HL-60 (cell line): ENCODE data around the gene ADCY5.

Source experiments
- DNase-seq, 2 experiments: peaks; one replicate each; pipeline ENCODE4 v3.0.0-alpha.2; 2010 to 2020; ENCODE audit warnings: low read depth in 1 of 2, low spot score in 1 of 2
- H3K27ac ChIP-seq: fragments of 250-450 bp; sonication (Bioruptor Pico); replicated peaks from 2 replicates; pipeline ENCODE4 v1.5.1; 2020; ENCODE audit warnings: mild to moderate bottlenecking, moderate library complexity
- H3K27me3 ChIP-seq: fragments of 250-450 bp; sonication (Bioruptor Pico); 2 replicates; pipeline ENCODE4 v1.5.1; 2021; ENCODE audit warnings: mild to moderate bottlenecking, moderate library complexity; ENCODE audit not compliant: insufficient read depth, poor library complexity, severe bottlenecking
- H3K4me3 ChIP-seq: replicated peaks from 2 replicates; pipeline ENCODE4 v1.5.1; 2011; ENCODE audit warnings: mild to moderate bottlenecking, control low read depth, low read length; ENCODE audit not compliant: insufficient read depth
- GABPA ChIP-seq: IDR thresholded peaks from 2 replicates; pipeline ENCODE4 v1.6.1; 2012; ENCODE audit warnings: low read depth
- POLR2AphosphoS5 ChIP-seq: IDR thresholded peaks from 2 replicates; pipeline ENCODE4 v1.6.1; 2012; ENCODE audit warnings: low read depth
- SPI1 ChIP-seq: IDR thresholded peaks from 2 replicates; pipeline ENCODE4 v1.6.1; 2012; ENCODE audit warnings: low read depth, mild to moderate bottlenecking, borderline replicate concordance
- TF ChIP-seq, protein P1 (sequence below): IDR thresholded peaks from 2 replicates; pipeline ENCODE4 v1.6.1; 2012; ENCODE audit warnings: low read depth; ENCODE audit not compliant: insufficient replicate concordance
- TF ChIP-seq, protein P2 (sequence below): IDR thresholded peaks from one replicate; pipeline ENCODE4 v1.5.1; 2011; ENCODE audit warnings: low read length, control low read depth, inconsistent platforms; ENCODE audit not compliant: insufficient read depth

Gene ADCY5

DNA sequence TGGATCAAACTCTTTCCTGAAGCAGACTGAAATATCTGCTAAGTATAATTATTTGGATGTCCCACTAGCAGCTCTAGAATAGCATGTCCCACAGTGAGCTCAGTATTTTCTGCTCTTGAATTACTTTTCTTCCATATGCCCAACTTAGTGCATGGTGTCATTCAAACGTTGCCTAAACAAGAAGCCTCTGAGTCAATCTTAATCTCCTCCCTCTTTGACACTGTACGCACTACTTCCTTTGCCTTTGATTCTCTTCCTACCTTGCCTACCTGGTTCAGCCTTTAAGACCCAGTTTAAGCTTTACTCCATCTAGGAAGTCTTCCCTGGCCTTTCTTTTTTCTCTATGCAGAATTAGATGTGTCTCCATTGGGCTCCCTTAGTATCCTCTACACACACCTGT, 192.6 kb downstream of the ADCY5 start:
- H3K27me3 ChIP-seq, result no peaks in the 10 kb centered on the region
- H3K27ac ChIP-seq, result no peak overlapping the region
- TF ChIP-seq SPI1 (no peak), POLR2AphosphoS5 (no peak), GABPA (no peak)
- TF ChIP-seq, protein P1, sequence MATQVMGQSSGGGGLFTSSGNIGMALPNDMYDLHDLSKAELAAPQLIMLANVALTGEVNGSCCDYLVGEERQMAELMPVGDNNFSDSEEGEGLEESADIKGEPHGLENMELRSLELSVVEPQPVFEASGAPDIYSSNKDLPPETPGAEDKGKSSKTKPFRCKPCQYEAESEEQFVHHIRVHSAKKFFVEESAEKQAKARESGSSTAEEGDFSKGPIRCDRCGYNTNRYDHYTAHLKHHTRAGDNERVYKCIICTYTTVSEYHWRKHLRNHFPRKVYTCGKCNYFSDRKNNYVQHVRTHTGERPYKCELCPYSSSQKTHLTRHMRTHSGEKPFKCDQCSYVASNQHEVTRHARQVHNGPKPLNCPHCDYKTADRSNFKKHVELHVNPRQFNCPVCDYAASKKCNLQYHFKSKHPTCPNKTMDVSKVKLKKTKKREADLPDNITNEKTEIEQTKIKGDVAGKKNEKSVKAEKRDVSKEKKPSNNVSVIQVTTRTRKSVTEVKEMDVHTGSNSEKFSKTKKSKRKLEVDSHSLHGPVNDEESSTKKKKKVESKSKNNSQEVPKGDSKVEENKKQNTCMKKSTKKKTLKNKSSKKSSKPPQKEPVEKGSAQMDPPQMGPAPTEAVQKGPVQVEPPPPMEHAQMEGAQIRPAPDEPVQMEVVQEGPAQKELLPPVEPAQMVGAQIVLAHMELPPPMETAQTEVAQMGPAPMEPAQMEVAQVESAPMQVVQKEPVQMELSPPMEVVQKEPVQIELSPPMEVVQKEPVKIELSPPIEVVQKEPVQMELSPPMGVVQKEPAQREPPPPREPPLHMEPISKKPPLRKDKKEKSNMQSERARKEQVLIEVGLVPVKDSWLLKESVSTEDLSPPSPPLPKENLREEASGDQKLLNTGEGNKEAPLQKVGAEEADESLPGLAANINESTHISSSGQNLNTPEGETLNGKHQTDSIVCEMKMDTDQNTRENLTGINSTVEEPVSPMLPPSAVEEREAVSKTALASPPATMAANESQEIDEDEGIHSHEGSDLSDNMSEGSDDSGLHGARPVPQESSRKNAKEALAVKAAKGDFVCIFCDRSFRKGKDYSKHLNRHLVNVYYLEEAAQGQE, result no peak
- TF ChIP-seq, protein P2, sequence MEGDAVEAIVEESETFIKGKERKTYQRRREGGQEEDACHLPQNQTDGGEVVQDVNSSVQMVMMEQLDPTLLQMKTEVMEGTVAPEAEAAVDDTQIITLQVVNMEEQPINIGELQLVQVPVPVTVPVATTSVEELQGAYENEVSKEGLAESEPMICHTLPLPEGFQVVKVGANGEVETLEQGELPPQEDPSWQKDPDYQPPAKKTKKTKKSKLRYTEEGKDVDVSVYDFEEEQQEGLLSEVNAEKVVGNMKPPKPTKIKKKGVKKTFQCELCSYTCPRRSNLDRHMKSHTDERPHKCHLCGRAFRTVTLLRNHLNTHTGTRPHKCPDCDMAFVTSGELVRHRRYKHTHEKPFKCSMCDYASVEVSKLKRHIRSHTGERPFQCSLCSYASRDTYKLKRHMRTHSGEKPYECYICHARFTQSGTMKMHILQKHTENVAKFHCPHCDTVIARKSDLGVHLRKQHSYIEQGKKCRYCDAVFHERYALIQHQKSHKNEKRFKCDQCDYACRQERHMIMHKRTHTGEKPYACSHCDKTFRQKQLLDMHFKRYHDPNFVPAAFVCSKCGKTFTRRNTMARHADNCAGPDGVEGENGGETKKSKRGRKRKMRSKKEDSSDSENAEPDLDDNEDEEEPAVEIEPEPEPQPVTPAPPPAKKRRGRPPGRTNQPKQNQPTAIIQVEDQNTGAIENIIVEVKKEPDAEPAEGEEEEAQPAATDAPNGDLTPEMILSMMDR, result no peak
- DNase-seq, result no peak
- no peak overlapping the region for H3K4me3 ChIP-seq

- no peak for DNase-seq
- TF ChIP-seq POLR2AphosphoS5, result no peak
- TF ChIP-seq, protein P1, result no peak
- TF ChIP-seq GABPA, result no peak
- TF ChIP-seq, protein P2, result no peak
- TF ChIP-seq SPI1, result no peak
- Histone ChIP-seq H3K27ac (no peak overlapping the region), H3K27me3 (no peaks in the 10 kb centered on the region), H3K4me3 (no peak overlapping the region)
These were observed 202.0 kb downstream of the ADCY5 start for GRCh38 chr3:123246866-123247265.

DNA sequence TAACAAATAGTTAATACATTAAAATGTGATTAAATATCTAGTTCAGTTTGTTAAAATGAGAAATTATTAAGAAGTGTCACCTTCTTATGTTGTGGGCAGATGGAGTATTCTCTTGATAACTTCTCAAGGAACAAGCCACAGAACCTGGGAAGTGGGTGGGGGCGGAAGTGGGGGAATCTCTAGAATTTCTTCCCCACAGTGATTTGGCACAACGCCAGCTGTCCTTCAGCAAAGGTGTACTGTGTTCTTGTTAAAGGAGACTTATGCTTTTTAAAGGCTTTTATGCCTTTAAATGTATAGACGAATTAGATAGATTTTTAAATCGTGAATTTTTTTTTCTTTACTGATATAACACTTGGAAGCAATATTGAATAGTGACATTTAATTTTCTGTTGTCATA, 204.8 kb downstream of the ADCY5 start:
- TF ChIP-seq POLR2AphosphoS5 (no peak), GABPA (no peak), SPI1 (no peak)
- TF ChIP-seq, protein P1, result no peak
- TF ChIP-seq, protein P2, result no peak
- DNase-seq, result no peak
- no peak overlapping the region for H3K27ac ChIP-seq
- no peaks in the 10 kb centered on the region for H3K27me3 ChIP-seq
- H3K4me3 ChIP-seq, result no peak overlapping the region
